HEK293 (cell line): ENCODE measurements around the gene TMEM213.

Source experiments
- KLF7 ChIP-seq: fragments of 450-650 bp; formaldehyde crosslinking; IDR thresholded peaks from 2 replicates; pipeline ENCODE4 v1.5.1; 2016; ENCODE audit warnings: missing biosample characterization, missing genetic modification characterization, borderline replicate concordance
- MYNN ChIP-seq: fragments of 450-650 bp; formaldehyde crosslinking; IDR thresholded peaks from 2 replicates; pipeline ENCODE4 v1.5.1; 2016; ENCODE audit warnings: missing biosample characterization, missing genetic modification characterization, borderline replicate concordance
- ZNF10 ChIP-seq: fragments of 450-650 bp; formaldehyde crosslinking; IDR thresholded peaks from 2 replicates; pipeline ENCODE4 v1.5.1; 2017; ENCODE audit warnings: missing biosample characterization, missing genetic modification characterization
- ZNF146 ChIP-seq: fragments of 450-650 bp; formaldehyde crosslinking; IDR thresholded peaks from 2 replicates; pipeline ENCODE4 v1.5.1; 2016; ENCODE audit warnings: missing biosample characterization, missing genetic modification characterization
- ZNF391 ChIP-seq: fragments of 450-650 bp; formaldehyde crosslinking; IDR thresholded peaks from 2 replicates; pipeline ENCODE4 v1.5.1; 2016; ENCODE audit warnings: low read depth, missing biosample characterization, missing genetic modification characterization, borderline replicate concordance
- ZNF548 ChIP-seq: fragments of 450-650 bp; formaldehyde crosslinking; IDR thresholded peaks from 2 replicates; pipeline ENCODE4 v1.5.1; 2016; ENCODE audit warnings: missing biosample characterization, missing genetic modification characterization
- ZNF560 ChIP-seq: fragments of 450-650 bp; formaldehyde crosslinking; IDR thresholded peaks from 2 replicates; pipeline ENCODE4 v1.5.1; 2017; ENCODE audit warnings: missing biosample characterization, missing genetic modification characterization, borderline replicate concordance

DNA sequence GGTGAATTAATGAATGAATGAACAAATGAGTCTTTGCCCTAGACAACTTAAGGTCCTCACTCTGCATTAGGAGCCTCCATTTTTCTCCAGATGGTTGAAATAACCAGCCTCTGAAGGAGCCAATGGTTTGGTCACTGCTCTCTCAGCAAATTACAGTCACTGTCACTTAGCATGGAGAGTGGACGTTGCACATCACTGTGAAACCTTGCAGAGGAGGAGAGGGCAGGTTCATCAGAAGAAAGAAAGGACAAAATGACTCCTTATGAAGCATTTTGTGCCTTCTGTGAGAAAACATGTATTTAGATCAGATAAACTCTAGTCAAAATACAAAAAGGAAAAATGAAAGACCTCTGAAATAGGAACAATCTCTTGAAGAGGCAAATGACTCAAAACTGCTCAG is 6.8 kb downstream of the TMEM213 start:
- TF ChIP-seq ZNF146 (tag by site-specific recombination) = no peak
- no peak for TF ChIP-seq KLF7
- no peak for TF ChIP-seq MYNN (tag by site-specific recombination)
- TF ChIP-seq ZNF560 (tag by site-specific recombination) = no peak
- no peak for TF ChIP-seq ZNF391
- no peak for TF ChIP-seq ZNF10 (tag by site-specific recombination)
- no peak for TF ChIP-seq ZNF548 (tag by site-specific recombination)
